A673 (cell line): ENCODE data around the gene MTERF1. TPM values are rescaled to one million over a fixed set of nuclear protein-coding genes. Genes with fewer than 3 reads are reported as not detected.

Experiments
- BruUV-seq: library from RNA; stranded (reverse); fragments of 400-500 nt; replicated peaks from 2 replicates; lab custom pipeline; 2021; lab: Mats Ljungman, UMichigan
- CTCF ChIA-PET: fragments of 300-600 bp; sonication (Branson Sonifier 250); formaldehyde crosslinking; loops from one replicate; lab custom pipeline; 2022; ENCODE audit warnings: antibody characterized with exemption; lab: Charles Lee
- POLR2A ChIA-PET: fragments of 300-600 bp; sonication (Branson Sonifier 250); formaldehyde crosslinking; loops from one replicate; lab custom pipeline; 2022; ENCODE audit warnings: antibody characterized with exemption; ENCODE audit not compliant: low non-redundant PET; lab: Charles Lee
- DNase-seq: peaks from one replicate; pipeline ENCODE4 v3.0.0-alpha.2; 2015; ENCODE audit warnings: low spot score
- H3K27ac ChIP-seq: fragments of 200-600 bp; sonication (generic); 2 replicates; pipeline ENCODE4 v1.5.1; 2016; ENCODE audit warnings: mixed run types, low read depth, mild to moderate bottlenecking, mixed read lengths, antibody characterized with exemption, low read length; ENCODE audit not compliant: poor library complexity, severe bottlenecking
- H3K27me3 ChIP-seq: fragments of 200-600 bp; sonication (generic); replicated peaks from 2 replicates; pipeline ENCODE4 v1.6.1; 2017; ENCODE audit warnings: mixed run types, low read depth, mild to moderate bottlenecking, mixed read lengths, antibody characterized with exemption, low read length; ENCODE audit not compliant: insufficient read depth, poor library complexity
- H3K36me3 ChIP-seq: fragments of 200-600 bp; sonication (generic); 2 replicates; pipeline ENCODE4 v1.6.1; 2016; ENCODE audit warnings: mixed run types, mild to moderate bottlenecking, mixed read lengths, antibody characterized with exemption, low read length; ENCODE audit not compliant: insufficient read depth, poor library complexity, severe bottlenecking
- H3K4me1 ChIP-seq: fragments of 200-600 bp; sonication (generic); 2 replicates; pipeline ENCODE4 v1.6.1; 2017; ENCODE audit warnings: mixed run types, mild to moderate bottlenecking, mixed read lengths, antibody characterized with exemption, low read length; ENCODE audit not compliant: insufficient read depth, poor library complexity, severe bottlenecking
- H3K4me3 ChIP-seq: fragments of 200-600 bp; sonication (generic); 2 replicates; pipeline ENCODE4 v1.5.1; 2016; ENCODE audit warnings: low read depth, mixed run types, mild to moderate bottlenecking, mixed read lengths, low read length; ENCODE audit not compliant: poor library complexity, severe bottlenecking
- H3K9me3 ChIP-seq: fragments of 200-600 bp; sonication (generic); 2 replicates; pipeline ENCODE4 v1.6.1; 2016; ENCODE audit warnings: mixed run types, low read depth, mild to moderate bottlenecking, mixed read lengths, antibody characterized with exemption, low read length; ENCODE audit not compliant: poor library complexity, severe bottlenecking
- CTCF ChIP-seq: fragments of 300-800, 200-600 bp; sonication (generic); conservative IDR thresholded peaks from 2 replicates; pipeline ENCODE4 v1.5.1; 2017; ENCODE audit warnings: low read depth, mild to moderate bottlenecking, antibody characterized with exemption, low read length, moderate library complexity, mixed read lengths
- EZH2 ChIP-seq: fragments of 200-600 bp; sonication (generic); IDR thresholded peaks from 2 replicates; pipeline ENCODE4 v1.6.1; 2017; ENCODE audit warnings: borderline replicate concordance, low read depth, mild to moderate bottlenecking, mixed read lengths, antibody characterized with exemption, low read length; ENCODE audit not compliant: poor library complexity, severe bottlenecking
- intact Hi-C: fragments of 100-400 bp; cut with micrococcal nuclease; formaldehyde crosslinking; loops from one replicate; pipeline ENCODE4 v1.10.0; 2022; ENCODE audit not compliant: unreplicated experiment
- total RNA-seq: library from RNA; stranded (reverse); gene quantifications from 2 replicates; pipeline ENCODE4 v1.2.3, GENCODE V29; 2021

Gene MTERF1
- total RNA-seq, 1 experiment from 2014 or later = 31.9 TPM

GRCh38 chr7:91875851-91876250 is 4.7 kb downstream of the MTERF1 start:
- TF ChIP-seq EZH2 (no peak), CTCF (no peak)
- Histone ChIP-seq H3K27me3 (no peaks in the 10 kb centered on the region), H3K36me3 (peaks cover 43% of the 10 kb centered on the region), H3K9me3 (peaks cover 6% of the 10 kb centered on the region), H3K4me3 (no peak overlapping the region), H3K27ac (peak overlapping the region; percentile 76), H3K4me1 (peaks cover 61% of the 10 kb centered on the region)
- intact Hi-C loops = loop anchor here (2.0 to 10.0 kb wide), 2 partner anchors 49 to 551 kb away; no protein-coding TSS in a partner anchor
- DNase-seq = no peak
- CTCF ChIA-PET = interaction anchor here (0.6 to 1.1 kb wide), 2 partner anchors 8 to 46 kb away, joined by 3 to 4 read pairs; no protein-coding TSS in a partner anchor
- POLR2A ChIA-PET = no interaction called here
- no TSS peak for BruUV-seq

DNA sequence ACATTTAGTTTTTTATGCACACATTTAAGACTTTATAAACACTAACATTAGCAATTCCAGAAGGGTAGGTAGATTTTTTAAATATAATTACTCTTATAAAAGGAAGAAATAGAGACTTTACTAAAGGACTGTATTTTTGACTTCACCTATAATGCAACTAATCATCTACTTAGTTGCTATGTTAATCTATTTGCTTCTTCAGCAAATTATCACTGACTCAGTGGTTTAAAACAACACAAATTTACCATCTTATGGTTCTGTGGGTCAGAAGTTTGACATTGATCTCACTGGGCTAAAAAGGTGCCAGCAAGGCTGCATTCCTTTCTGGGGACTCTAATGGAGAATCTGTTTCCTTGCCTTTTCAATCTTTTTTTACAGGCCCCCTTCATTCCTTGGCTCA is 7.6 kb downstream of the MTERF1 start:
- intact Hi-C loops = loop anchor here (10.0 kb wide), 1 partner anchor 548 kb away; no protein-coding TSS in a partner anchor
- no peak for DNase-seq
- Histone ChIP-seq H3K4me1 (peaks cover 74% of the 10 kb centered on the region), H3K4me3 (no peak overlapping the region), H3K27ac (peak overlapping the region; percentile 23), H3K9me3 (peaks cover 6% of the 10 kb centered on the region), H3K27me3 (no peaks in the 10 kb centered on the region), H3K36me3 (peaks cover 43% of the 10 kb centered on the region)
- POLR2A ChIA-PET = no interaction called here
- TF ChIP-seq CTCF (no peak), EZH2 (no peak)
- CTCF ChIA-PET = no interaction called here
- BruUV-seq = no TSS peak

DNA sequence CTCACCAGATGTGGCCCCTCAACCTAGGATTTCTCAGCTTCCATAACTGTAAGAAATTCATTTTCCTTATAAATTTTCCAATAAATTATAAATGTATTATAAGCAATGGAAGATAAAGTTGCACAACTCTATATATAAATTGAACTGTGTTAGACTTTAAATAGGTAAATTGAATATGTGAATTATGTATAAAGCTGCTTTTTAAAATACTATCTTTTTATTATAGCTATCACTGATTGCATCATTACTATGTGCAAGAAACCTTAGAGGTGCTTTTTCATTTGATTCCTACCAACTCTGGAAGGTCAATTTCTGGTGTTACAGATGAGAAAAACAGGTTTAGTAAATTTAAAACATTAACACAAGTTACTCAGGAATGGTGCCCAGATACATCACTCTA is 8.4 kb downstream of the MTERF1 start:
- Histone ChIP-seq H3K4me1 (peaks cover 74% of the 10 kb centered on the region), H3K36me3 (peaks cover 43% of the 10 kb centered on the region), H3K27me3 (no peaks in the 10 kb centered on the region), H3K4me3 (no peak overlapping the region), H3K9me3 (peaks cover 6% of the 10 kb centered on the region), H3K27ac (no peak overlapping the region)
- intact Hi-C loops = loop anchor here (10.0 kb wide), 1 partner anchor 547 kb away; no protein-coding TSS in a partner anchor
- TF ChIP-seq EZH2 (no peak), CTCF (no peak)
- CTCF ChIA-PET = no interaction called here
- no TSS peak for BruUV-seq
- POLR2A ChIA-PET = no interaction called here
- DNase-seq = no peak
